HepG2 (cell line): ENCODE data around the gene RAB6A. TPM values are rescaled to one million over a fixed set of nuclear protein-coding genes. Genes with fewer than 3 reads are reported as not detected.
A peak's percentile ranks its signal among the peaks of the same experiment; 100 is the strongest.

ENCODE experiments used
- ARHGAP35 ChIP-seq: sonication (generic); formaldehyde crosslinking; IDR thresholded peaks from 2 replicates; pipeline ENCODE4 v1.9.0; 2022; ENCODE audit warnings: mild to moderate bottlenecking, inconsistent platforms, moderate library complexity, missing genetic modification reagents, borderline replicate concordance
- FOSL2 ChIP-seq: sonication (generic); formaldehyde crosslinking; IDR thresholded peaks from 2 replicates; pipeline ENCODE4 v1.4.0; 2020; ENCODE audit warnings: missing genetic modification reagents
- HNF4A ChIP-seq: sonication (generic); formaldehyde crosslinking; IDR thresholded peaks from 2 replicates; pipeline ENCODE4 v1.4.0; 2020; ENCODE audit warnings: missing genetic modification reagents
- HNRNPH1 ChIP-seq: fragments of 200-400 bp; formaldehyde crosslinking; optimal IDR thresholded peaks from 2 replicates; pipeline ENCODE3; 2017; ENCODE audit warnings: mild to moderate bottlenecking, low read depth, low read length
- MAZ ChIP-seq, 2 experiments: sonication (generic) in 1 of 2; formaldehyde crosslinking in 1 of 2; IDR thresholded peaks; 2 replicates each; pipeline versions ENCODE4 v1.5.0 to v1.6.1; 2012 to 2020; ENCODE audit warnings: low read depth in 2 of 2, mild to moderate bottlenecking in 2 of 2, borderline replicate concordance in 1 of 2, improper control_type of control experiment in 1 of 2, low read length in 1 of 2, missing genetic modification reagents in 1 of 2, moderate library complexity in 1 of 2
- NCOA1 ChIP-seq: sonication (generic); formaldehyde crosslinking; IDR thresholded peaks from 2 replicates; pipeline ENCODE4 v1.9.0; 2021; ENCODE audit warnings: missing genetic modification reagents
- NFE2 ChIP-seq: sonication (generic); formaldehyde crosslinking; IDR thresholded peaks from 2 replicates; pipeline ENCODE4 v1.4.0; 2020; ENCODE audit warnings: missing genetic modification reagents
- NR2C2 ChIP-seq: sonication (generic); formaldehyde crosslinking; IDR thresholded peaks from 2 replicates; pipeline ENCODE4 v1.4.0; 2020; ENCODE audit warnings: missing genetic modification reagents, mild to moderate bottlenecking, moderate library complexity, borderline replicate concordance
- NR2F6 ChIP-seq, 2 experiments: IDR thresholded peaks; 2 replicates each; pipeline ENCODE4 v1.6.1; 2016; ENCODE audit warnings: antibody characterized with exemption in 1 of 2, mild to moderate bottlenecking in 1 of 2
- PCBP2 ChIP-seq: fragments of 200-400 bp; formaldehyde crosslinking; optimal IDR thresholded peaks from 2 replicates; pipeline ENCODE3; 2018; ENCODE audit warnings: low read length, low read depth; ENCODE audit not compliant: poor library complexity, severe bottlenecking
- PHF21A ChIP-seq: sonication (generic); formaldehyde crosslinking; IDR thresholded peaks from 2 replicates; pipeline ENCODE4 v1.5.0; 2020; ENCODE audit warnings: mild to moderate bottlenecking, missing genetic modification reagents
- RBFOX2 ChIP-seq: fragments of 200-400 bp; formaldehyde crosslinking; IDR thresholded peaks from 2 replicates; pipeline ENCODE4 v1.6.1; 2017; ENCODE audit warnings: low read depth, mild to moderate bottlenecking, low read length
- SP5 ChIP-seq: IDR thresholded peaks from 2 replicates; pipeline ENCODE4 v1.6.1; 2016; ENCODE audit warnings: low read depth, borderline replicate concordance
- U2AF2 ChIP-seq: fragments of 200-400 bp; formaldehyde crosslinking; IDR thresholded peaks from 2 replicates; pipeline ENCODE4 v1.6.1; 2017; ENCODE audit warnings: low read depth, mild to moderate bottlenecking, low read length
- ZBTB3 ChIP-seq: sonication (generic); formaldehyde crosslinking; IDR thresholded peaks from 2 replicates; pipeline ENCODE4 v1.4.0; 2020; ENCODE audit warnings: low read depth, mild to moderate bottlenecking, moderate library complexity, missing genetic modification reagents, borderline replicate concordance
- ZNF446 ChIP-seq: sonication (generic); formaldehyde crosslinking; IDR thresholded peaks from 2 replicates; pipeline ENCODE4 v1.5.0; 2020; ENCODE audit warnings: mild to moderate bottlenecking, missing genetic modification reagents
- ZNF788 ChIP-seq: sonication (generic); formaldehyde crosslinking; IDR thresholded peaks from 2 replicates; pipeline ENCODE4 v1.5.0; 2020; ENCODE audit warnings: mild to moderate bottlenecking, missing genetic modification reagents, borderline replicate concordance
- polyA plus RNA-seq, 8 experiments: library from polyadenylated mRNA; depleted of rRNA in 3 of 8; stranded (reverse) in 7 of 8; unstranded in 1 of 8; fragments of >200 nt; fragmentation: Illumina TruSeq in 4 of 8; extraction: Trizol in 4 of 8; gene quantifications; 2 replicates each; pipeline versions ENCODE4 v1.2.1 to v1.2.3, GENCODE V29; 2011 to 2016; ENCODE audit warnings: low read depth in 4 of 8, missing spikeins in 1 of 8, mixed read lengths in 1 of 8; ENCODE audit not compliant: insufficient read depth in 1 of 8
- total RNA-seq, 5 experiments: library from RNA; depleted of rRNA; stranded (reverse); fragments of >200 nt; fragmentation: Illumina TruSeq; extraction: Trizol; gene quantifications; 2 replicates each; pipeline ENCODE4 v1.2.3, GENCODE V29; 2016; ENCODE audit warnings: low read depth in 1 of 5
- TF ChIP-seq, protein P1 (sequence below): sonication (generic); formaldehyde crosslinking; IDR thresholded peaks from 2 replicates; pipeline ENCODE4 v1.5.0; 2020; ENCODE audit warnings: missing genetic modification reagents, mild to moderate bottlenecking, borderline replicate concordance
- TF ChIP-seq, protein P2 (sequence below): sonication (generic); formaldehyde crosslinking; IDR thresholded peaks from 2 replicates; pipeline ENCODE4 v1.4.0; 2020; ENCODE audit warnings: mild to moderate bottlenecking, missing genetic modification reagents, borderline replicate concordance
- TF ChIP-seq, protein P3 (sequence below): IDR thresholded peaks from 2 replicates; pipeline ENCODE4 v1.6.1; 2016; ENCODE audit warnings: low read depth, borderline replicate concordance
- TF ChIP-seq, protein P4 (sequence below): IDR thresholded peaks from 2 replicates; pipeline ENCODE4 v1.6.1; 2016; ENCODE audit warnings: missing genetic modification reagents, missing compliant biosample characterization
- TF ChIP-seq, protein P5 (sequence below): sonication (generic); formaldehyde crosslinking; IDR thresholded peaks from 2 replicates; pipeline ENCODE4 v1.5.1; 2020; ENCODE audit warnings: mild to moderate bottlenecking, moderate library complexity, missing genetic modification reagents

The RAB6A gene
- total and polyA plus RNA-seq, 2 of the 13 experiments (the other 11 are each of a cell fraction or from before 2014, with no cell fraction given), result 74.3 to 121 TPM

DNA sequence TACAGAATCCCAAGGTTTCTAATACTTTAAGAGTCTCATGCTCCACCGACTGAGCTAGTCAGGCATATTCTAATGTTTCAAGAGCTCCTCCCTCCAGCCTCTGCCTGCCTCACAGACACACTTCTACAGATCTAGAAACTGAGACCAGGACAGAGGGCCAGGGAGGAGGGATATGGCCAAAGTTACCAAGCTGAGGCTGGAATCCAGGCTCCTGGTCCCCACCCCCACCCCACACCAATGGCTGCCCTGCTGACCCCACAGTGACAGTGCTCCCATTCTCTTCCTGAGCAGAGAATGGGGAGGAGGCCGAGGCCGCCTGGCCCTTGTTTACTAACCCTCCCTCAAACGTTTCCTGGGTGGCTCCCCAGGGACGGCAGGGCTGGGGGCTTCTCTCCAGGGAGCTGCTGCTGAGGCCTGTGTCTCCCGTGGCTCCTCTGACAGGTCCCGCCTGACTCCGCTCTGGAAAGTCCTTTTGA is 112.3 kb downstream of the RAB6A start (continued):
- no peak for TF ChIP-seq NFE2 (CRISPR knock-in tag)
- TF ChIP-seq RBFOX2, result peak; percentile 66
- no peak for TF ChIP-seq HNRNPH1
- TF ChIP-seq, protein P1, sequence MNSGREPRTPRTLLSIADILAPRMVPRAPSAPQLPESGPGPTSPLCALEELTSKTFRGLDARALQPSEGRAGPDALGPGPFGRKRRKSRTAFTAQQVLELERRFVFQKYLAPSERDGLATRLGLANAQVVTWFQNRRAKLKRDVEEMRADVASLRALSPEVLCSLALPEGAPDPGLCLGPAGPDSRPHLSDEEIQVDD (CRISPR knock-in tag), result no peak
- TF ChIP-seq ZBTB3, result 0 out of 2 replicates have a peak, but pooled peaks have one; percentile 67
- TF ChIP-seq MAZ (IDR thresholded peaks at IDR 0.05; ENCODE audit: borderline replicate concordance, low read depth, low read length), result no peak
- no peak for TF ChIP-seq MAZ (CRISPR knock-in tag; IDR thresholded peaks at IDR 0.05; ENCODE audit: low read depth)
- TF ChIP-seq NR2C2 (CRISPR knock-in tag), result 0 out of 2 replicates have a peak, but pooled peaks have one; percentile 35
- TF ChIP-seq PCBP2, result no peak
- TF ChIP-seq, protein P2, sequence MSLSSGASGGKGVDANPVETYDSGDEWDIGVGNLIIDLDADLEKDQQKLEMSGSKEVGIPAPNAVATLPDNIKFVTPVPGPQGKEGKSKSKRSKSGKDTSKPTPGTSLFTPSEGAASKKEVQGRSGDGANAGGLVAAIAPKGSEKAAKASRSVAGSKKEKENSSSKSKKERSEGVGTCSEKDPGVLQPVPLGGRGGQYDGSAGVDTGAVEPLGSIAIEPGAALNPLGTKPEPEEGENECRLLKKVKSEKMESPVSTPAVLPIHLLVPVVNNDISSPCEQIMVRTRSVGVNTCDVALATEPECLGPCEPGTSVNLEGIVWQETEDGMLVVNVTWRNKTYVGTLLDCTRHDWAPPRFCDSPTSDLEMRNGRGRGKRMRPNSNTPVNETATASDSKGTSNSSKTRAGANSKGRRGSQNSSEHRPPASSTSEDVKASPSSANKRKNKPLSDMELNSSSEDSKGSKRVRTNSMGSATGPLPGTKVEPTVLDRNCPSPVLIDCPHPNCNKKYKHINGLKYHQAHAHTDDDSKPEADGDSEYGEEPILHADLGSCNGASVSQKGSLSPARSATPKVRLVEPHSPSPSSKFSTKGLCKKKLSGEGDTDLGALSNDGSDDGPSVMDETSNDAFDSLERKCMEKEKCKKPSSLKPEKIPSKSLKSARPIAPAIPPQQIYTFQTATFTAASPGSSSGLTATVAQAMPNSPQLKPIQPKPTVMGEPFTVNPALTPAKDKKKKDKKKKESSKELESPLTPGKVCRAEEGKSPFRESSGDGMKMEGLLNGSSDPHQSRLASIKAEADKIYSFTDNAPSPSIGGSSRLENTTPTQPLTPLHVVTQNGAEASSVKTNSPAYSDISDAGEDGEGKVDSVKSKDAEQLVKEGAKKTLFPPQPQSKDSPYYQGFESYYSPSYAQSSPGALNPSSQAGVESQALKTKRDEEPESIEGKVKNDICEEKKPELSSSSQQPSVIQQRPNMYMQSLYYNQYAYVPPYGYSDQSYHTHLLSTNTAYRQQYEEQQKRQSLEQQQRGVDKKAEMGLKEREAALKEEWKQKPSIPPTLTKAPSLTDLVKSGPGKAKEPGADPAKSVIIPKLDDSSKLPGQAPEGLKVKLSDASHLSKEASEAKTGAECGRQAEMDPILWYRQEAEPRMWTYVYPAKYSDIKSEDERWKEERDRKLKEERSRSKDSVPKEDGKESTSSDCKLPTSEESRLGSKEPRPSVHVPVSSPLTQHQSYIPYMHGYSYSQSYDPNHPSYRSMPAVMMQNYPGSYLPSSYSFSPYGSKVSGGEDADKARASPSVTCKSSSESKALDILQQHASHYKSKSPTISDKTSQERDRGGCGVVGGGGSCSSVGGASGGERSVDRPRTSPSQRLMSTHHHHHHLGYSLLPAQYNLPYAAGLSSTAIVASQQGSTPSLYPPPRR (CRISPR knock-in tag), result peak; percentile 75
- TF ChIP-seq SP5 (CRISPR knock-in tag), result peak; percentile 72; the same call in 1 of the 2 replicates
- peak; percentile 88 for TF ChIP-seq NR2F6 (IDR thresholded peaks at IDR 0.05)
- TF ChIP-seq NR2F6 (CRISPR knock-in tag; IDR thresholded peaks at IDR 0.05), result peak; percentile 84
- peak; percentile 37; the same call in 1 of the 2 replicates for TF ChIP-seq ZNF788
- TF ChIP-seq, protein P3, sequence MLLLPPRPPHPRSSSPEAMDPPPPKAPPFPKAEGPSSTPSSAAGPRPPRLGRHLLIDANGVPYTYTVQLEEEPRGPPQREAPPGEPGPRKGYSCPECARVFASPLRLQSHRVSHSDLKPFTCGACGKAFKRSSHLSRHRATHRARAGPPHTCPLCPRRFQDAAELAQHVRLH (CRISPR knock-in tag), result 0 out of 2 replicates have a peak, but pooled peaks have one; percentile 37
- TF ChIP-seq NCOA1 (CRISPR knock-in tag), result no peak
- 0 out of 2 replicates have a peak, but pooled peaks have one; percentile 17 for TF ChIP-seq ARHGAP35 (CRISPR knock-in tag)
- TF ChIP-seq PHF21A, result 0 out of 2 replicates have a peak, but pooled peaks have one; percentile 22
- TF ChIP-seq ZNF446 (CRISPR knock-in tag), result no peak
- TF ChIP-seq, protein P4, sequence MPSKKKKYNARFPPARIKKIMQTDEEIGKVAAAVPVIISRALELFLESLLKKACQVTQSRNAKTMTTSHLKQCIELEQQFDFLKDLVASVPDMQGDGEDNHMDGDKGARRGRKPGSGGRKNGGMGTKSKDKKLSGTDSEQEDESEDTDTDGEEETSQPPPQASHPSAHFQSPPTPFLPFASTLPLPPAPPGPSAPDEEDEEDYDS (CRISPR knock-in tag), result 0 out of 2 replicates have a peak, but pooled peaks have one; percentile 29
- TF ChIP-seq, protein P5, sequence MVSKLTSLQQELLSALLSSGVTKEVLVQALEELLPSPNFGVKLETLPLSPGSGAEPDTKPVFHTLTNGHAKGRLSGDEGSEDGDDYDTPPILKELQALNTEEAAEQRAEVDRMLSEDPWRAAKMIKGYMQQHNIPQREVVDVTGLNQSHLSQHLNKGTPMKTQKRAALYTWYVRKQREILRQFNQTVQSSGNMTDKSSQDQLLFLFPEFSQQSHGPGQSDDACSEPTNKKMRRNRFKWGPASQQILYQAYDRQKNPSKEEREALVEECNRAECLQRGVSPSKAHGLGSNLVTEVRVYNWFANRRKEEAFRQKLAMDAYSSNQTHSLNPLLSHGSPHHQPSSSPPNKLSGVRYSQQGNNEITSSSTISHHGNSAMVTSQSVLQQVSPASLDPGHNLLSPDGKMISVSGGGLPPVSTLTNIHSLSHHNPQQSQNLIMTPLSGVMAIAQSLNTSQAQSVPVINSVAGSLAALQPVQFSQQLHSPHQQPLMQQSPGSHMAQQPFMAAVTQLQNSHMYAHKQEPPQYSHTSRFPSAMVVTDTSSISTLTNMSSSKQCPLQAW (CRISPR knock-in tag), result 0 out of 2 replicates have a peak, but pooled peaks have one; percentile 25
- peak; percentile 20; the same call in 1 of the 2 replicates for TF ChIP-seq FOSL2 (CRISPR knock-in tag)
- TF ChIP-seq HNF4A (CRISPR knock-in tag), result peak; percentile 33; the same call in 1 of the 2 replicates
- TF ChIP-seq U2AF2, result no peak
